ENCODE results near the gene EID1. TPM values are rescaled to one million over a fixed set of nuclear protein-coding genes. Genes with fewer than 3 reads are reported as not detected.
"Not testable (repeated sequence)": the region's sequence is repeated elsewhere in the genome, so short reads cannot be mapped to it uniquely, and the experiment has no call there.

The EID1 gene, protein sequence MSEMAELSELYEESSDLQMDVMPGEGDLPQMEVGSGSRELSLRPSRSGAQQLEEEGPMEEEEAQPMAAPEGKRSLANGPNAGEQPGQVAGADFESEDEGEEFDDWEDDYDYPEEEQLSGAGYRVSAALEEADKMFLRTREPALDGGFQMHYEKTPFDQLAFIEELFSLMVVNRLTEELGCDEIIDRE
- 343 and 403 TPM in 2 replicates for total RNA-seq (2014; rRNA removed; shearing (Covaris generic))

DNA sequence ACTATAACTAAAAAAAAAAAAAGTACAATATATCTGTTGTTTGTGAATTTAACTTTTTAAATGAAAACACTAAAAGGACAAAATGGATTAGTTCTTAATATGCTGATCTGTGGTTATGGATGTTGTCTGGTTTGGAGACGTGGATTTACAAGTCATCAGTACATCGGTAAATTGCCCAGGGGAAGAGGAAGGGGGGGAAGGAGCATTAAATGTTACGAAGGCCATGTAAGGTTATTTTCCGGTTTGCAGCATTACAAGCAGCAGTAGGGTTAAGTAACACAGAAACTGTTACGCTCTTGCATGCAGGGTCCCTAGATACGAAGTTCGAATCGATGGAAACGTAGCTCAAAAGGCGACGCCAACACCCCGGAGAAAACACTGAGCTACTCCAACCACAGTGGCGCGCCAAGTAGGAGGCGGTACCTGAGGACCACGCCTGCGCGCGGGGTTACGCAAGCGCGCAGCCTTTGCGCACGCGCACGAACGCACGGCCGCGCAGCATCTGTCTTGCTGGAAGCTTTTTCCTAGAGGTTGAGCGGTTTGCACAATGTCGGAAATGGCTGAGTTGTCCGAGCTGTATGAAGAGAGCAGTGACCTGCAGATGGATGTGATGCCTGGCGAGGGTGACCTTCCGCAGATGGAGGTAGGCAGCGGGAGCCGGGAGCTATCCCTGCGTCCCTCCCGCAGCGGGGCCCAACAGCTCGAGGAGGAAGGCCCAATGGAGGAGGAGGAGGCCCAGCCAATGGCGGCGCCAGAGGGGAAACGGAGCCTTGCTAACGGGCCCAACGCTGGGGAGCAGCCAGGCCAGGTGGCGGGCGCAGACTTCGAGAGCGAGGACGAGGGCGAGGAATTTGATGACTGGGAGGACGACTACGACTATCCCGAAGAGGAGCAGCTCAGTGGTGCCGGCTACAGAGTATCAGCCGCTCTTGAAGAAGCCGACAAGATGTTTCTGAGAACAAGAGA is at the start of gene EID1:
Gene EID1, plus strand, starts transcription at position 505 of the 966 bp plus-strand sequence. Its CDS starts 43 bp downstream, at position 548.
- peak; percentile 94 for DNase-seq (ENCODE audit: low spot score)

DNA sequence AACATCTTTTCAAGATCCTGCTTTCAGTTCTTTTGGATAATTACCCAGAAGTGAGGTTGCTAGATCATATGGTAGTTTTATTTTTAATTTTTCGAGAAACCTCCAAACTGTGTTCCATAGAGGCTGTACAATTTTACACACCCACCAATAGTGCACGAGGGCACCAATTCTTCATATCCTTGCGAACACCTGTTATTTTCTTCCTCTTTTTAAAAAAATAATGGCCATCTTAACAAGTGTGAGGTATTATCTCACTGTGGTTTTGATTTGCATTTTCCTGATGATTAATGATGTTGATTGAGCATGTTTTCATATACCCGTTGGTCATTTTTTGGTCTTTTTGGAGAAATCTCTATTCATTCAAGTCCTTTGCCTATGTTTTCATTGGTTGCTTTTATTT is 49.5 kb upstream of the EID1 start:
- no peak for DNase-seq (ENCODE audit: low spot score)

DNA sequence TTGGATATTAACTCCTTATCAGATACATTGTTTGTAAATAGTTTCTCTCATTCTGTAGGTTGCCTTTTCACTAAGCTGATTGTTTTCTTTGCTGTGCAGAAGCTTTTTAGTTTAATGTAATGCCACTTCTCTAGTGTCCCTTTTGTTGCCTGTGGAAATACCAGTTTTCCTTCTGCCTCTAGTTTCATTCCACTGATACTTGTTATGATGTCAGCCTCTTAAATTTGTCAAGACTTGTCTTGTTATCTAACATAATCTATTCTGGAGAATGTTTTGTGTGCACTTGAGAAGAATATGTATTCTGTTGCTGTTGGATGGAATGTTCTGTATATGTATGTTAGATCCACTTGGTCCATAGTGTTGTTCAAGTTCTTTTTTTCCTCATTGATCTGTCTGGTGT is 49.0 kb upstream of the EID1 start:
- no peak for DNase-seq (ENCODE audit: low spot score)

DNA sequence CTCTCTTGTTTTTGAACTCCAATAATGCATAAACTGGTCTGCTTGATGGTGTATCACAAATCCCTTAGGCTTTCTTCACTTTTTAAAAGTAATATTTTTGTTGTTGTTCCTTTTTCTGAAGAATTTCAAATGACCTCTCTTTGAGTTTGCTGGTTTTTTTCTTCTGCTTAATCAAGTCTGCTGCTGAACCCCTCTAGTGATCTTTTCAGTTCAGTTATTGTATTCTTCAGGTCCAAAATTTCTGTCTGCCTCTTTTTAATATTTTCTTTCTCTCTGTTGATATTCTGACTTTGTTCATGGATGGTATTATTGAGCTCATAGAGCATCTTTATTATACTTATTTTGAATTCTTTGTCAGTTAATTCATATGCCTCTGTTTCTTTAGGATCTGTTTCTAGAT is 45.3 kb upstream of the EID1 start:
- no peak for DNase-seq (ENCODE audit: low spot score)

DNA sequence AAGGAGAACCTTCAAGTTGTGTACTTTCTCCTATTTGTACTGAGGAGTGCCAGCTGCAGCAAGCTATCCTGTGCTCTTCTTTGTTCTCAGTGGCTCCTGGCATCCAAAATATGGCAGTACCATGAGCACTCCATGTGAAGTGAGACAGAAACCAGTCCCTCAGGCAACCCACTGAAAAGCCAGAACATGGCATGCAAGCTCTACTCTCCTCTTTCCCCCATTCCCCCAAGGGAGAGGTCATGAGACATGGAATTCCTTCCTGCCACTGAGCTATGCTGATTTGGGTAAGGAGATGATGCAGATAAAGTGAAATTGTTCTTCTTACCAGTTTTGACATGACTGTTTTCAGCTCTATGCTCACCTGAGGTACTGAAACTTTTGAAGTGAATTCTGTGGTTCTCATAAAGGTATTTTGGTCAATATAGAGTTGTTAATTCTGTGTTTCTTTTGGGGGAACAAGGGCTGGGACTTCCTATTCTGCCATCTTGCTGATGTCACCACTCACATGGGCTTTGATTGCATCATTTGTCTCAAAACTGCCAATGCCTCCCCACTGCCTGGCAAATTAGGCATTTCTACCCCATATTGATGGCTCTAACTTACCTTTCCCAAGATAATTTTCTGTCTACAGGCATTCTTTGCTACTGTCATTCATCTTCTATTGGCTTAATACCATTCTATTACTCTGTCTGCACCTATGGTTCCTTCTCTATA is 44.3 kb upstream of the EID1 start:
- no peak for DNase-seq (ENCODE audit: low spot score)

DNA sequence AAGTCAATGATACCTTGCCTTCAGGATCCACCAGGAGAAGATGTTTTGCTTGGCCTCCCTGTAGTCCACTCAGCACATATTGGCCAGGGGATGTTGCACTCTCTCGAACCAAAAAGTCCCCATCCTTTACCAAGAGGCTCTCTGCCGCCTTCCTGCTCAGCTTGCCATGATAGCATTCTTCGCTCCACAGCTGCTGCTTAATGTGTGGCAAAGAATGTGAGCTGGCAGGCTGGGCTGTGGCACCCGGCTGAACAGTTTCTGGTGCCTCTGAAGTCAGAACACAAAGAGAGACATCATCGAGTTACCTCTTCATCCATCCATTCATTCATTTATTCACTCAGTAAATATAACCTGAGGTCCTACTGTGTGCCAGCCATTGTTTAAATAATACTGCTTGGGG is 43.2 kb upstream of the EID1 start:
- DNase-seq (ENCODE audit: low spot score), result no peak

DNA sequence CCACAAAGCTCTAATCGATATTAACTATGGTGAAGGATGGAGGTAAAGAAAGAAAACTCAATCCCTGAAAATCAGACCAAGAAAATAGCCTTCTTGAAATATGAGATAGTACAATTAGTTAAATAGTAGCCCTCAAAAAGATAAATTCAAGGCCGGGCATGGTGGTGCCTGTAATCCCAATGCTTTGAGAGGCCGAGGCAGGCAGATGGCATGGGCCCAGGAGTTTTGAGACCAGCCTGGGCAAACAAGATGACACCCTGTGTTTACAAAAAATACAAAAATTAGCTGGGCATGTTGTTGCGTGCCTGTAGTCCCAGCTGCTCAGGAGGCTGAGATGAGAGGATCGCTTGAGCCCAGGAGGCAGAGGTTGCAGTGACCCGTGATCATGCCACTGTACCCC is 35.4 kb upstream of the EID1 start:
- DNase-seq (ENCODE audit: low spot score), result no peak

DNA sequence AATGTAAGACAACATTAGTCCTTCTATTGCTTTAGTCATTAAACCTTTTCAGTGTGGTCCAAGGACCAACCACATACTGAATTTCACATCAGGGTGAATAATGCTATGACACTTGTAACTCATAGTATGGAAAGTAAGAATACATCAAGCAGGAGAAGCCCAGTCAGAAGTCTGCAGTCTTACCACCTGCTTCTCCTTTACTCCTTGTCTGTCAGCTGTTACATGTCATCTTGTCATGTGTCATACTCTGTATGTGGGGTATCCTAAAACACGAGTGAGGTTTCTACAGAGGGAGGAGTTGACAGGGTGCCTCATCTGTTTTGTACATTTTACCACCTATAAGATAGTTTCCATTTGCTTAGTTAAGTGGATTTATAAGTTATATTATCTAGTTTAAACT is 32.8 kb upstream of the EID1 start:
- no peak for DNase-seq (ENCODE audit: low spot score)

DNA sequence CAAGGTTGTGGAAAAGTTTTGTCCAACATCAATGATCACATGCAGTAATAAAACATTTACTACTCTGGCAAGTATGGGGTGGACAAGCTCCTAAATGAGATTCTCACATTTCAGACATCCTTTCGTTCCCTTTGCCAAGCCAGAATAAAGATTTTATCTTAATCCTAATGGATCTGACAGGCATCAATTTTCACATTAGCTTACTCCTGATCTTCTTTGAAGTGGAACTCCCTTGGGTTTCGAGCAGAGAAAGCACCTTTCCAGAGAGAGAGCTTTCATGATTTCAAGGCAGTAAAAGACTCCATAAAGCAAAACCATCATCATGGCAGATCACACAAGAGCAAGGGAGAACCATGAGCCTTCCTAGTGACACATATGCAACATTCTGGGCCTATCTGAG is 27.3 kb upstream of the EID1 start:
- DNase-seq (ENCODE audit: low spot score), result no peak

DNA sequence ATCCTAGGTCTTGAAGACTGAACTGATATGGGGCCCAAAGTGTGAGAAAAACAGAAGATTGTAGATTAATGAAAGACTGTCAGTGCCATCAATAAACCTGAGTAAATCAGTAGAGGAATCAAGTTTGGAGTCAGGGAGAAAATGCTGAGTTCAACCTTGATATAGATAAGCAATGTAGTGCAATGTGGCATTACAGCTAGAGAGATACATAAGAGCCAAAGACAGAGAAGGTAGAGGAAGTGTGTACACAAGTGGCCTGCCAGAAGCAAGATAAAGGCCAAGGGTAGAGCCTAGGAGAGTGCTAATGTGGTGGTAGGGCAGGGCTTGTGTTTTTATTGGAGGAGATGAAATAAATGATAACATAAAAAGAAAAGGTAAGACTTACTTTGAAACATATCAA is 26.0 kb upstream of the EID1 start:
- no peak for DNase-seq (ENCODE audit: low spot score)

DNA sequence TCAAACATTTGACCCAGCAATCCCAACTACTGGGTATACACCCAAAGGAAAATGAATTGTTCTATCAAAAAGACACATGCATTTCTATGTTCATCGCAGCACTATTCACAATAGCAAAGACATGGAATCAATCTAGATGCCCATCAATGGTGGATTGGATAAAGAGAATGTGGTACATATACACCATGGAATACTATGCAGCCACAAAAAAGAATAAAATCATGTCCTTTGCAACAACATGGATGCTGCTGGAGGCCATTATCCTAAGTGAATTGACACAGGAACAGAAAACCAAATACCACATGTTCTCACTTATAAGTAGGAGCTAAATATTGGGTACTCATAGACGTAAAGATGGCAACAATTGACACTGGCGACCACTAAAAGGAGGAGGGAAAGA is 23.5 kb upstream of the EID1 start:
- not testable (repeated sequence) for DNase-seq (ENCODE audit: low spot score)

DNA sequence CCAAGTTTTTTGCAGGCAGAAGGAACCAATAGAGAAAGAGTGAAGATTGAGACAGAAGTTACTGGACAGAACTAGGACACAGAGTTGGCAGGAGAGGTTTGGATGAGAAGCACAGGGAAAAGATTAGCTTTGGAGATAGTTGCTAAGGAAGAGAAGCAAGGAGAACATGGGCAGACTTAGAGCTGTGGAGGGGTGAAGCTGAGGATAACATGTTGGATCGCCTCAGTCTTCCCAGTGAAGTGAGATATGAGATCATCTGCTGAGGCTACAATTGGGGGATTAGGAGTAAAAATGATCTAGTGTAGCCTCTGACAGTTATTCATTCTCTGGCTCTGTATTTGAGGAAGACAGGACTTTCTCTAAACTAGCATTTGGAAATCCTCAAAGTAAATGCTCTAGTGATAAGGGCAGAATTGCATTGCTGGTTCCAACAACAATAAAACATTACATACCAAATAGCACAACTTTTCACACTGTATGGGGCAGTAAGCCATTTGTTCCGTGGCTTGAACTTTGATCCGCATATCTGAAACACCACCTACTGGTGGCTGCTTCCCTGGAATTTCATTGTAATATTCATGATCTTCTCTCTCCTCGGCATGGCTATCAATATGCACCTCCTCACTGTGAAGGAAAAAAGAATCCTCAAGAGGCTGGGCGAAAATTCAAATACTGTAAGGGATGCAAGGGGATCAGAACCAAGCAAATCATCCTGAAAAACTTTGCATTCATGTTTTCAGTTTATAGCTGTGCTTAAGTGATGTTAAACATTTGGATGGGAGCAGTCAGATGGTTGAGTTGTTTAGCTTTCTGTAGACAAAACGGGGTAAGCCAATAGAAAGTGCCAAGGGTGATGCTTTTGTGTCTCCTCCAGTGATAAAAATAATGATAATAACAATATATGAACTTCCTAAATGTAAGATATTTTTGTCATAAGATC is 22.2 kb upstream of the EID1 start:
- peak; percentile 26 for DNase-seq (ENCODE audit: low spot score)

DNA sequence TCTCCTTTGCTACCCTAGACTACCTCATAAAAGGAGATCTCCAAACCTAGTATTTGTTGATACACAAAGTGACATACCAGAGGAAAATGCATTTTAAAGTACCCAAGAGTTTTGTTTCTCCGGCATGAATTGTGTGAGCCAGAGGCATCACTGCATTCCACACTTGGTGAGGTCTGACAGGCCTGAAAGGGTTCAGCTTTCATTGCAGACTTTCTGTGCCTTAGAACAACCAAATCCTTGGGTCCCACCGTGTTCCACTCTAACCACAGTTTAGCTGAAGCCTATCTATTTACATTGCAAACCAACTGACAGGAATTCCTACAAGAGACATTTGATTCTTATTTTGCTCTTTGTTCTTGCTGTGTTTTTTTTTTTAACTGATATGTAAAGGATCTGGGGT is 21.0 kb upstream of the EID1 start:
- DNase-seq (ENCODE audit: low spot score), result peak; percentile 81

DNA sequence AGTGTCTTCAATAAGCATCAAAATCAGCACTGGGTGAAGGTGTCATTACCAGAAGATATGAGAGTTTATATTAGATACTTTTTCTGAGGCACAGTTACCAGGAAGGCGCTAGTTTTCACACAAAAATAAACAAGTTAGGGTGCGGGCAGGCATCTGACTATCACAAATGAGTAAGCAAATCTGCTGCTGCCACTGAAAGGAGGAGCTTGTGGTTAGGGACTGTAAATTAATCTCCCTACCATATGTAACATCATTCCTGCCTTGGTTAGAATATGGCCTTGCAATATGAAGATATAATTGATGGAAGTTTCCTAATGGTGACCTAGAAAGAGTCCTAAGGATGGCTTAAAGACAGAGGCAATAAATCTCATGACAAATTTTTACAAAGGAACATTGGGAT is 19.5 kb upstream of the EID1 start:
- peak; percentile 87 for DNase-seq (ENCODE audit: low spot score)

DNA sequence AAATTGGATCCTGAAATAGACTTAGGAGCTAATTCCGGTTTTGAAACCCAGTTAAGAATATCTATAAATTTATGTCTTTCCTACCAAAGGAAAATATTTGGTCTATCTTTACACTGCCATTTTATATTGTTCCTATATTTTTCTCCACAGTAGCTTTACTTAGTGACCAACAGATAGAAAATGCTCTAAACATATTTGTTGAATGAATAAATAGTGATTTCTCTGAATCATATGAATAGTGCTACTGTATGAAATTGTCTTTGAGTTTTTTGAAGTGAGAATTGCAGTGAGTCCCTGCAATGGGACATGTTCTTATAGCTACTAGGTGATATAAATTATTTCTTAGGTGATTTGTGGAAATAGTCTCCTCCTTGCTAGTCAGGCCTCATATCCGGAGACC is 18.5 kb upstream of the EID1 start:
- DNase-seq (ENCODE audit: low spot score), result no peak

DNA sequence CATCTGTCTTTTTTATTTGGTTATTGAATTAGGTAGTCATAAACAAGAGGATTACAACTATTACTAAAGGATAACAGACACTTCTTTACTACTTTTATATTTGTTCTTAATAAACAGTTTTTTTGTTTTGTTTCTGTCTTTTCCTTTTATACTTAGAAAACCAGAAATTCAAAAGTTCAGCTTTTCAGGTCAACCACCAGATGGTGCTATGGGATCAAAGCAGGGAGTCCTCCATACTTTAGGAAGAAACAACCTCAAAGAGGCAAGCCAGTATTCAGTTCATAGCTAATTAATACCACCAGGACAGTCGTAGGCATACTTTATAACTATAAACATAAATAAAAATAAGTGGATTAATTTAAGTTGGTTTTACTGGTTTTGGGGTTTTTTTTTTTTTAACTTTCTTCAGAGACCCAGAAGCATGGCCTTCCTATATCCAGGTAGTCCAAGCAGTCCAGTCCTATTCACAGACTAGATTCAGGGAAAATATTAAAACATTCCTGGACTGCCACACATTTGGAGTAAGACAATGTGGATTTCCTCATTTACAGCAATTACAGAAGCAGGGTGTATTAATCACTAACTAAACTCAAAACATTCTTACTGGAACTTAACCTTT is 16.0 kb upstream of the EID1 start:
- peak; percentile 72 for DNase-seq (ENCODE audit: low spot score)

DNA sequence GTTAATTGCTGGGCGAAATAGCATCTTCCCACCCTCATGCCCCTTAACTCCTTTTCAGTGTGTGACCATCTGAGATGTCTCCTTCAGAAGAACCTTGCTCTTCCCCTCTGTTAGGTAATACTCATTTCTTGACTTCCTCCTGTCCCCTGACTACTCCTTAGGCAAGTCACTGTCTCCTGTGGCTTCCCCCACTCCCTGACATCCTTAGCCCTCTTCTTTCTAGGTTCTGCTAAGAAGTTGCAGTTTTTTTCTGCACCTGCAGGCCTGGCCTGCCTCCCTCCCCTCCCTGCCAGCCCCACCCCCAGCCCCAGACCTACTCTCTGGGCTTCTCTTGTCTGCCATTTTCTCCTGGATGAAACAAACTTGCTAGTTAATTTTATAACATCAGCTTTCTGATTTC is 15.2 kb upstream of the EID1 start:
- DNase-seq (ENCODE audit: low spot score), result no peak

DNA sequence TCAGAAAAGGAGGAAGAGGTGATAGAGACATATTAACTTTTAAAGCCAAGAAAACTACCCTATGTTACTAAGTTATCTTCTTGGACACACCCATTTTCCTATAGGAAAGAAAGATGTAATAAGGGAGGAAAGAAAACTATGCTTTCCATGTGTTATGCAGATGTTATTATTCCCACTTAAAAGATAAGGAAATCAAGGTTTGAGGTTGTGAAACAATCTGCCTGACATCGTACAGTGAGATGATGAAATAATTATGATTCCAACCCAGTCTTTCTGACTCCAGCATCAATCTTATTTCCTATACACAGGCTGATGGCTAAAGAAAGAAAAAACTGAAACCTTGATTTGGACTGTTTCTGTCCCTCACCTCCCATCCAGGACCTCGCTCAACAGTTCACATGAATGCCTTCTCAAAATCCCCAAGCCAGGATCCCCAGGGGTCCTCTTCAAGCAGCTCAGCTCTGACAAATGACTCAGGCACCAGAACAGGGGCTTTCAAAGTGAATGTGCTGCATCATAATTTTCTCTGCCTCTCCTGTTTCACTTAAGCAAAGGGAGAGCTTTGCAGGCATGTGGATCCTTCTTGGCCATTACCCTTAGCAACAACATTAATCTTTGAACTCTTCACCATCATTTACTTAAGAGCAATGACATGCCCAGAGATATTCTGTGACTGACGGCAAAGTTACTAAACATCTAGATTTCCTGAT is 12.4 kb upstream of the EID1 start:
- DNase-seq (ENCODE audit: low spot score), result peak; percentile 47

DNA sequence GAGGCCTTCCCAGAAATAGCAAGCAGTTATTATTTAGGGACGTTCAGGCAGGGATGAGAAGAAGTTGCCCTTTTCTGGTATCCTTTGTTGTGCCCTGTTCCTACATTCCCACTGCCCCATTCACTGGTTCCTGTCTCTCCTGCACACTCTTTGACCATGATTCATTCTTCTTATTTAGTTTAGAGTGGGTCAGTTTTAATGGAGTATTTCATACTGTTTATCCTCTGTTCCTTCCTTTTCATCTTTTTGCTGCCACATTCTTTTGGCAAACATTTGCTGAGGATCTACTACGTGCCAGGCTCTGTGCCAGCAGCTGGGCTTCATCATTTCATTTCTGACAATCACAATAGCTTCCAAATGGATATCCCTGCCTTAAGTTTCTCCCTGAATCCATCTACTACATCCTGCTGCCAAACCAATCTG is 11.8 kb upstream of the EID1 start:
- peak; percentile 73 for DNase-seq (ENCODE audit: low spot score)

DNA sequence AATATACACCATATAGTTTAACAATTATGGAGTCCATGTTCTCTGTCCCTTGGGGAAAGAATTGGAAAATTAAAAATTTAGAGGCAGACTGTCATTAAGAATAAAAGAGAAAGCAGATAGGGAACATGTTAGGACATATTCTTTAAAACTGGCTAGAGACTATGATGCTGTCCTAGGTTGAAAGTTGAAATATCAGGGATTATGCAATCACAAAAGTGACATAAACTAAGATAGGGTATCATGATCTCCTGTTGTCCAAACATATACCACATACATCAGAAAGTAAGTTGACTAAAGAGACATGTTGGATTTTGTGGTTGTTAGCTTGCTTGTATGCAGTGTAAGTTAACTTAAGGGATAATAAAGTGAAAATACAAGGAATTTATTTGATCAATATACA is 9.9 kb upstream of the EID1 start:
- no peak for DNase-seq (ENCODE audit: low spot score)

Data from H4 (cell line).